Hepatocyte (in vitro differentiated cells): ENCODE results near the gene MAPK8. TPM values are rescaled to one million over a fixed set of nuclear protein-coding genes. Genes with fewer than 3 reads are reported as not detected.
A peak's percentile ranks its signal among the peaks of the same experiment; 100 is the strongest.

ENCODE experiments used
- DNase-seq: peaks from one replicate; pipeline ENCODE4 v3.0.0-alpha.2; 2016; ENCODE audit warnings: low spot score
- H2AFZ ChIP-seq: fragments of 200-600 bp; sonication (generic); 2 replicates; pipeline ENCODE4 v1.6.0; 2016; ENCODE audit warnings: antibody characterized with exemption, mild to moderate bottlenecking
- H3K27ac ChIP-seq: fragments of 200-600 bp; sonication (generic); 2 replicates; pipeline ENCODE4 v1.5.1; 2016; ENCODE audit warnings: mild to moderate bottlenecking
- H3K27me3 ChIP-seq: fragments of 200-600 bp; sonication (generic); 2 replicates; pipeline ENCODE4 v1.6.1; 2016
- H3K36me3 ChIP-seq: fragments of 200-600 bp; sonication (generic); replicated peaks from 2 replicates; pipeline ENCODE4 v1.5.1; 2016; ENCODE audit warnings: low read depth; ENCODE audit not compliant: insufficient read depth
- H3K4me1 ChIP-seq: fragments of 200-600 bp; sonication (generic); 2 replicates; pipeline ENCODE4 v1.5.1; 2016; ENCODE audit warnings: mild to moderate bottlenecking, moderate library complexity; ENCODE audit not compliant: insufficient read depth
- H3K4me2 ChIP-seq: fragments of 200-600 bp; sonication (generic); 2 replicates; pipeline ENCODE4 v1.6.0; 2016
- H3K4me3 ChIP-seq: fragments of 200-600 bp; sonication (generic); 2 replicates; pipeline ENCODE4 v1.5.1; 2016; ENCODE audit warnings: mild to moderate bottlenecking
- H3K79me2 ChIP-seq: fragments of 200-600 bp; sonication (generic); 2 replicates; pipeline ENCODE4 v1.6.0; 2017; ENCODE audit warnings: mild to moderate bottlenecking
- H3K9me2 ChIP-seq: fragments of 200-600 bp; sonication (generic); replicated peaks from 2 replicates; pipeline ENCODE4 v1.6.0; 2017; ENCODE audit warnings: mild to moderate bottlenecking; ENCODE audit not compliant: insufficient read depth
- H3K9me3 ChIP-seq: fragments of 200-600 bp; sonication (generic); 2 replicates; pipeline ENCODE4 v1.5.1; 2016; ENCODE audit warnings: low read depth, mild to moderate bottlenecking
- H4K20me1 ChIP-seq: fragments of 200-600 bp; sonication (generic); 2 replicates; pipeline ENCODE4 v1.6.0; 2016; ENCODE audit warnings: mild to moderate bottlenecking; ENCODE audit not compliant: insufficient read depth, poor library complexity, severe bottlenecking
- EZH2 ChIP-seq: fragments of 200-600 bp; sonication (generic); IDR thresholded peaks from 2 replicates; pipeline ENCODE4 v1.6.1; 2016; ENCODE audit warnings: antibody characterized with exemption, mild to moderate bottlenecking, borderline replicate concordance
- EZH2phosphoT487 ChIP-seq: fragments of 200-600 bp; sonication (generic); IDR thresholded peaks from one replicate; pipeline ENCODE4 v1.6.1; 2018; ENCODE audit warnings: antibody characterized with exemption, mild to moderate bottlenecking, low read depth, moderate library complexity; ENCODE audit not compliant: unreplicated experiment, severe bottlenecking
- WGBS: methylation state at CpG from one replicate; pipeline ENCODE4 v1.1.6; 2016; ENCODE audit warnings: low lambda C conversion rate; ENCODE audit errors: missing lambda C conversion rate; 5-methylcytosine and 5-hydroxymethylcytosine counted together
- polyA plus RNA-seq: library from polyadenylated mRNA; unstranded; fragments of >200 nt; fragmentation: Nextera tagmentation; extraction: Ambion mirVana; gene quantifications from 2 replicates; pipeline ENCODE4 v1.2.1, GENCODE V29; 2016
- total RNA-seq: library from RNA; depleted of rRNA; stranded (reverse); fragments of >200 nt; gene quantifications from 2 replicates; pipeline ENCODE4 v1.2.3, GENCODE V29; 2014
- TF ChIP-seq, protein P1 (sequence below): fragments of 200-600 bp; sonication (generic); IDR thresholded peaks from 2 replicates; pipeline ENCODE4 v1.5.1; 2016; ENCODE audit warnings: antibody characterized with exemption, mild to moderate bottlenecking; ENCODE audit not compliant: poor library complexity

MAPK8 gene
- total and polyA plus RNA-seq, 2 experiments from 2014 or later, result 20.9 to 73.2 TPM

DNA sequence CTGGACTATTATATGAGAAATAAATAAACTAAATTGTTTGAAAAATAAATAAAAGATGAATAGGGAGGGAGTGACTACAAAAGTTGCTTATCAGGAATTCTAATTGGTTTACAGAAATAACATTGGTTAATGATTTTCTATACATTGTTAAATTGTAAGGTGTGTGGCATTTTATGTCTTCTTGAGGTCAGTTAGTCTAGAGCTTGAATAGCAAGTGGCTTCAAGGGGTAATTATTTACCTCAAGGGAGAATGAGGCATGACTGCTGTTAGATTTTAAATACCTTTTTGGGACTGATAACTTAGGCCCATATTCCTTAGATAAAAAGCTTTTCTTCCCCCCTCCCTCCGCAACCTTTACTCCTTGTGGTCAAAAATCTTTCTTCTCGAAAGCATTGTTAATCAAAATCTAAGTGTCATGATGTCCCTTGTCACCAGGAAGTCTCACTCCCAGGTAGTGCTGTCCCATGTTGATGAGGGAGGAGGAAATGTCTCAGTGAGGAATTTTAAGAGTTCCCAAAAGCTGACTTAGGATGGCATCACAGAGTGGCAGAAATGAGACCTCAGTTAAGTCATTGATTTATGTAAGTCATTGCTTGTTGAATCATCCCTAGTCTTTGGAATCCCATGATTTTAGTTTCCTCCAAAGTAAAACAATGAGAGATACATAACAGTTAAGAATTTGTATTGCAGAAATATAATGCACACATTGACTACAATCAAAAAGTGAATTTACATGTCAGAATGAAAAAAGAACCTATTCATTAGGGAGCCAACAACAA lies 71.5 kb downstream of the MAPK8 start:
- H3K9me2 ChIP-seq, result no peaks in the 10 kb centered on the region
- DNase-seq, result no peak
- H3K9me3 ChIP-seq, result peaks cover 11% of the 10 kb centered on the region
- 79% methylated on average over 2 of the region's 2 CpGs for WGBS
- H3K79me2 ChIP-seq, result peaks cover 26% of the 10 kb centered on the region
- no peaks in the 10 kb centered on the region for H3K27me3 ChIP-seq
- H3K36me3 ChIP-seq, result no peaks in the 10 kb centered on the region
- H2AFZ ChIP-seq, result no peak overlapping the region
- H4K20me1 ChIP-seq, result no peaks in the 10 kb centered on the region
- peak overlapping the region; percentile 1 for H3K4me2 ChIP-seq
- peak overlapping the region; percentile 51 for H3K27ac ChIP-seq
- TF ChIP-seq, protein P1, sequence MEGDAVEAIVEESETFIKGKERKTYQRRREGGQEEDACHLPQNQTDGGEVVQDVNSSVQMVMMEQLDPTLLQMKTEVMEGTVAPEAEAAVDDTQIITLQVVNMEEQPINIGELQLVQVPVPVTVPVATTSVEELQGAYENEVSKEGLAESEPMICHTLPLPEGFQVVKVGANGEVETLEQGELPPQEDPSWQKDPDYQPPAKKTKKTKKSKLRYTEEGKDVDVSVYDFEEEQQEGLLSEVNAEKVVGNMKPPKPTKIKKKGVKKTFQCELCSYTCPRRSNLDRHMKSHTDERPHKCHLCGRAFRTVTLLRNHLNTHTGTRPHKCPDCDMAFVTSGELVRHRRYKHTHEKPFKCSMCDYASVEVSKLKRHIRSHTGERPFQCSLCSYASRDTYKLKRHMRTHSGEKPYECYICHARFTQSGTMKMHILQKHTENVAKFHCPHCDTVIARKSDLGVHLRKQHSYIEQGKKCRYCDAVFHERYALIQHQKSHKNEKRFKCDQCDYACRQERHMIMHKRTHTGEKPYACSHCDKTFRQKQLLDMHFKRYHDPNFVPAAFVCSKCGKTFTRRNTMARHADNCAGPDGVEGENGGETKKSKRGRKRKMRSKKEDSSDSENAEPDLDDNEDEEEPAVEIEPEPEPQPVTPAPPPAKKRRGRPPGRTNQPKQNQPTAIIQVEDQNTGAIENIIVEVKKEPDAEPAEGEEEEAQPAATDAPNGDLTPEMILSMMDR, result no peak
- no peak for TF ChIP-seq EZH2phosphoT487
- TF ChIP-seq EZH2, result no peak
- peaks cover 12% of the 10 kb centered on the region for H3K4me1 ChIP-seq
- no peak overlapping the region for H3K4me3 ChIP-seq

DNA sequence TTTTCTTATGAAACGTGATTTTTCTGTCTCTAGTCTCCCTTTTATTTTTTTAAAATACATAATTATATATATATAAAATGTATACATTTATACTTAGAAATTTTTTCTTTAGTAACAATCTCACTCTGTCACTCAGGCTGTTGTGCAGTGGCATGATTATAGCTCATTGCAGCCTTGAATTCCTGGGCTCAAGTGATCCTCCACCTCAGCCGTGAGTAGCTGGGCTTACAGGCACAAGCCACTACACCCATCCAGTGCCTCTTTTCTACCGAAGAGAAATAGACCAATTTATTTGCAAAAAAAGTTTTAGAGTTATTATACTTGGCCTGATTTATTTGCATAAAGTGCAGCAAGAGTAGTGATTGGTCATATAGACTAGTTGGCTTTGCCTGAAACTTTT lies 72.2 kb downstream of the MAPK8 start:
- Histone ChIP-seq H3K9me2 (no peaks in the 10 kb centered on the region), H3K9me3 (peaks cover 11% of the 10 kb centered on the region), H3K79me2 (peaks cover 25% of the 10 kb centered on the region), H3K27ac (no peak overlapping the region), H3K27me3 (no peaks in the 10 kb centered on the region), H3K36me3 (no peaks in the 10 kb centered on the region), H2AFZ (no peak overlapping the region), H3K4me3 (no peak overlapping the region), H3K4me1 (peaks cover 20% of the 10 kb centered on the region), H3K4me2 (no peak overlapping the region), H4K20me1 (no peaks in the 10 kb centered on the region)
- WGBS, result 96% methylated on average over 3 of the region's 3 CpGs
- DNase-seq, result no peak
- TF ChIP-seq, protein P1, result no peak
- no peak for TF ChIP-seq EZH2phosphoT487
- TF ChIP-seq EZH2, result no peak

DNA sequence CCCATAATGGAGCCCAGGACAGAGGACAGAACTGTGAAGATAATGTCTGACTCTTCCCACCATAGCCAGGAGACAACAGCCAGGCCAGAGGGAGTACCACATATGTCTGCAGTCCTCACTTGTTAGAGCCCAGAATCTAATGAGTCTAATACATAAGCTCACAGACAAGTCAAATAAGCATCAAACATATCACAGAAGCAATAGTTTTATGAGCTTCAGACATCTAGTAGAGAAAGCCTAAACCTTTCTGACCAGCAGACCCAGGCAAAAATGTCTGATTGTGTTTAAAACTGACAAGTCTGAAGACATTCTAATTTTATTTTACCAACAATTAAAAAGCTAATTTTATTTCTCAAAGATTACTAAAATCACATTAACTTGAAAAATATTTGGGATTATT lies 75.5 kb downstream of the MAPK8 start:
- peaks cover 38% of the 10 kb centered on the region for H3K4me1 ChIP-seq
- TF ChIP-seq, protein P1, result no peak
- TF ChIP-seq EZH2, result no peak
- TF ChIP-seq EZH2phosphoT487, result no peak
- no peaks in the 10 kb centered on the region for H3K27me3 ChIP-seq
- H3K9me2 ChIP-seq, result no peaks in the 10 kb centered on the region
- H3K36me3 ChIP-seq, result no peaks in the 10 kb centered on the region
- DNase-seq, result no peak
- H3K4me3 ChIP-seq, result no peak overlapping the region
- H3K27ac ChIP-seq, result no peak overlapping the region
- no peak overlapping the region for H3K4me2 ChIP-seq
- H3K79me2 ChIP-seq, result peaks cover 38% of the 10 kb centered on the region
- no peaks in the 10 kb centered on the region for H4K20me1 ChIP-seq
- H2AFZ ChIP-seq, result no peak overlapping the region
- peaks cover 5% of the 10 kb centered on the region for H3K9me3 ChIP-seq
